GM19351 (cell line): Measurements from ENCODE around the gene PROX2.

Experiments
- ATAC-seq: cut with Tn5 transposase; IDR thresholded peaks from one replicate; pipeline ENCODE4 v1.9.1; 2021; ENCODE audit warnings: mild to moderate bottlenecking, moderate library complexity; ENCODE audit not compliant: unreplicated experiment

PROX2 gene

GRCh38 chr14:74909501-74909900 lies 33.6 kb upstream of the PROX2 start:
- ATAC-seq, result no peak

- no peak for ATAC-seq
These were observed 33.0 kb upstream of the PROX2 start for GRCh38 chr14:74908861-74909341.

DNA sequence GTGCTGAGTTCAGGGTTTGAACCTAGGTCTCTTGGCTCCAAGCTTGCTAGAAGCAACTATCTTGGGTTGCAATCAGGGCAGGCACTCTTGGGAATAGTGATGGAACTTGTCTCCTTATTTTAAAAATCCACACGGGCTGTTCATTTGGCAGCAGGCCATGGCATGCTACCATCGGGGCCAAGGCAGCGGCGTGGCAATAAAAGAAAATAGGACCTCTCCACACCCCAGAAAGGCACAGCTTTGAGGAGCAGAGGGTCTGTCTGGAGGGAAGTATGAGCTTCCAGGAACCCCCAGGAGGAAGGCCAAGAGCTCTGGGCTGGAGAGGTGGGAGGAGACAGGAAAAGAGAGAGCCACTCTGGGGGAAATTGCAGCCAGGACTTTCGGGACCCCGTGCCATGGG lies 31.8 kb upstream of the PROX2 start:
- no peak for ATAC-seq

DNA sequence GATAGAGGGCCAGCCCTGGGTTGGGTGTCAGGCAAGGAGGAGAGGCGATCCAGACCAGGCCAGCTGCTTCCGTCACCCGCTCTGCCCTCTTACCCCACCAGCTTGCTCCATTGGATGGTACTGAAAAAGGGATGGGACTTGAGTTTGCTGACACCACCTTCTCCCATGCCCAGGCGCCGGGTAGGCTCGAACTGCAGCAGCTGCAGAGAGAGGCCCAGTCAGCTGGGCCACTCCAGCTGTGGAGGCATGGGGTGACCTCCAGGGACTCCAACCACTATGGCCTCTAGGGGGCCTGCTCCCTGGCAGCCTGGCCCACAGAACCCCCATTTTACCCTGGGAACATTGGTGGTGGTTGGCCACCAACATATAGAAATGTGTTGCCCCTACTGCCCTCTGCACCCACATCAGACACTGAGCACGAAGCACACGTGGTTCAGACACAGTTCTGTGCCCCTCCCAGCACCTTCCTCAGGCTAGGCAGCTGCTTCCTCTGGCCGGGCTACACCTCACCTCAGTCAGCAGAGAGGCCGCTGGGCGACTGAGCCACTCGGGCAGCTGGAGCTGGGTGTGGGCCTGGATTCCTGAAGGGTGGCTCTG lies 31.1 kb upstream of the PROX2 start:
- ATAC-seq, result no peak

GRCh38 chr14:74905595-74906142 lies 29.7 kb upstream of the PROX2 start:
- ATAC-seq, result no peak

DNA sequence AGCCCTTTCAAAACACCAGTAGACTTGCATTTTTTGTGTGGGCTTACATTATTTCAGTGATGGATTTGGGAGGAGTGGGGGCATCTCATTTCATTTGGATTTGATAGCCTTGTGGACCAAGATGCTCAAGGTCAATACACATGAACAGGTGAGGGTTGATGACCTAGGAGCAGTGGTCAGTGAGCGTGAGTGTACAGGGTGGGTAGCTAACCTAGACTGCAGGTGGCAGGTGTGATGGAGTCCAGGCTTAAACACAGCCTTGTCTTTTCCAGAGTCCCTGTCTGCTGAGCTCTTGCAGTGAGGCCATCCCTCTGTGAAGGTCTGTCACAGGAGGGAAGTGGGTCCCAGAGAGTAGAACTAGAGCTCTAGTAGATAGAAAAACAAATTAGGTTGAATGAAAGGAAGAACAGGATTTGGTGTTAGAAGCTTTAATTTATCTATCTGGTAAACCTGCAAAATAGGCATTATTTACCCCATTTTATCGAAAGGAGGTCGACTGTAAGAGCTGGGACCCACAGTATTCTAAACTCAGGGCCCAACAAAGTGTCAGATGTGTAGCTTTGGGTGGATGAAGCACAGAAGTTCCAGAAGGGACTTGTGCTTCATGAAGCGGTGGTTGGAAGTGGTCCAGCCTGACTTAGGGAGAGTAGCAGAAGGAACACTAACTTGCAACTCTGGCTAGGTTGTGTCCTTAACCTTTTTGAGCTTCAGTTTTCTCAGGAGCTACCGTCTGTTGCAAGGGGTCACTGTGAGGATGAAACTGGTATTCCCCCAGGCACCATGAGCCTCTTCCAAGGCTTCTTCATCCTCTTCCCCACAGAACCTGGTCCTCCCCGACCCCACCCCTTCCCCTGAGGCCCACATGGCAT lies 28.9 kb upstream of the PROX2 start:
- no peak for ATAC-seq

- ATAC-seq, result no peak
These were observed 27.2 kb upstream of the PROX2 start for GRCh38 chr14:74902941-74903705.

- ATAC-seq, result no peak
These were observed 22.7 kb upstream of the PROX2 start for GRCh38 chr14:74898694-74899093.

DNA sequence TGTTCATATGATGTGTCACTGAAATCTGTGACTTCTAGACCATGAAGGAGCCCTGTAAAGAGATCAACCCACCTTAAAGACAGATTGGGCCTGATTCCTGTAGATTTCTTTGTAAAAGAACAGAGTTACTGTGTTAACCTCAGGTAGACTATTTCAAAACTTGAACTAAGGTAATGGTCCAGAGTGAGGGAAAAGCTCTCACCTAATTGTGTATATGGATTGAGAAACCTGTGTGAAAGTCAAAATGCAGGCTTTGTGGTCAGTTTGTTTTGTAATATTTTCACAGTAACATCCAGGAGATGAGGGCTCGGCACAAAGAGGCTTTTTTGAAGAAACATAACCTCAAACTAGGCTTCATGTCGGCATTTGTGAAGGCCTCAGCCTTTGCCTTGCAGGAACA lies 22.1 kb upstream of the PROX2 start:
- ATAC-seq, result no peak

DNA sequence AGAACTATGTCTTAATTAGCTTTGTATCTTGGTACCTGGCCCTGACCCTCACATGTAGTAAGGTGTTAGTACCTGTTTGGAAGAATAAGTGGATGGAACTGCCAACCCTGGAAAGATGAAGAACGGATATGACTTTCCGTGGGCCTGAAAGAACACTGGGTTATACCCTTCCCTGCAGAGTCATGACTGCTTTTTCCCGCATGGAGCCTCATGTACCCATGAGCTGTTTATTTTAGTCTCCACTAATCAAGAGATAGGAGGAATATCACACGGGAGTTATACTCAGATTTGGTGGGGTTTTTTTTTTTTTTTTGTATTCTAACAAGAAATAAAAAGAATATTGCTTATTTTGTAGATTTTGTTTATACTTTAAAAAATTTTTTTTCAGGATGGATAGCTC lies 21.7 kb upstream of the PROX2 start:
- no peak for ATAC-seq

GRCh38 chr14:74896400-74896799 lies 20.5 kb upstream of the PROX2 start:
- no peak for ATAC-seq

GRCh38 chr14:74893614-74894091 lies 17.7 kb upstream of the PROX2 start:
- peak; percentile 78 for ATAC-seq

GRCh38 chr14:74892745-74893144 lies 16.8 kb upstream of the PROX2 start:
- no peak for ATAC-seq

DNA sequence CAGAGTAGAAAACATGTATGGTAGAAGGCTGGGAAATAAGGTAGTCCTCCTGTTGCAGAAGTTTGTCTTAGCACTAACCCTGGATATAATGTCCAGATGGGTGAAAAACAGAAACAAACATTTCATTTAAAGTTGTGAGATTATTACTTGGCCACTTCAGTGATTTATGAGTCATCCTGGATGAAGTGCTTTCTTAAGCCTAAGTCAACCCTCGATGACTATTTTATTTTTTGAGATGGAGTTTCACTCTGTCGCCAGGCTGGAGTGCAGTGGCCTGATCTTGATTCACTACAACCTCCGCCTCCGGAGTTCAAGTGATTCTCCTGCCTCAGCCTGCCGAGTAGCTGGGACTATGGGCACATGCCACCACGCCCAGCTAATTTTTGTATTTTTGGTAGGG lies 15.9 kb upstream of the PROX2 start:
- ATAC-seq, result no peak

DNA sequence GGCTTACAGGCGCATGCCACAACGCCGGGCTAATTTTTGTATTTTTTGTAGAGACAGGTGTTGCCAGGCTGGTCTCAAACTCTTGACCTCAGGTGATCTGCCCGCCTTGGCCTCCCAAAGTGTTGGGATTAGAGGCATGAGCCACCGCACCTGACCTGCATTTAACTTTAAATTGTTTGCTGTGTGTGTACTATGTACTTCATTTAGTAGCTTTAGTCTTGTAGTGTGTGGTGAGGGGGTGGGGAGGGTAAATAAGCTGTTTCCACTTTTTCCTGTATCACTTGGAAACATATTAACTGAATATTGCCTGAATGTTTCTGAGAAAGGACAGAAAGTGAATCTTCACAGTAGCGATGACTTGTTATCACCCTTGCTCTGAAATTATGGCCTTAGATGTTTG lies 14.3 kb upstream of the PROX2 start:
- ATAC-seq, result no peak

DNA sequence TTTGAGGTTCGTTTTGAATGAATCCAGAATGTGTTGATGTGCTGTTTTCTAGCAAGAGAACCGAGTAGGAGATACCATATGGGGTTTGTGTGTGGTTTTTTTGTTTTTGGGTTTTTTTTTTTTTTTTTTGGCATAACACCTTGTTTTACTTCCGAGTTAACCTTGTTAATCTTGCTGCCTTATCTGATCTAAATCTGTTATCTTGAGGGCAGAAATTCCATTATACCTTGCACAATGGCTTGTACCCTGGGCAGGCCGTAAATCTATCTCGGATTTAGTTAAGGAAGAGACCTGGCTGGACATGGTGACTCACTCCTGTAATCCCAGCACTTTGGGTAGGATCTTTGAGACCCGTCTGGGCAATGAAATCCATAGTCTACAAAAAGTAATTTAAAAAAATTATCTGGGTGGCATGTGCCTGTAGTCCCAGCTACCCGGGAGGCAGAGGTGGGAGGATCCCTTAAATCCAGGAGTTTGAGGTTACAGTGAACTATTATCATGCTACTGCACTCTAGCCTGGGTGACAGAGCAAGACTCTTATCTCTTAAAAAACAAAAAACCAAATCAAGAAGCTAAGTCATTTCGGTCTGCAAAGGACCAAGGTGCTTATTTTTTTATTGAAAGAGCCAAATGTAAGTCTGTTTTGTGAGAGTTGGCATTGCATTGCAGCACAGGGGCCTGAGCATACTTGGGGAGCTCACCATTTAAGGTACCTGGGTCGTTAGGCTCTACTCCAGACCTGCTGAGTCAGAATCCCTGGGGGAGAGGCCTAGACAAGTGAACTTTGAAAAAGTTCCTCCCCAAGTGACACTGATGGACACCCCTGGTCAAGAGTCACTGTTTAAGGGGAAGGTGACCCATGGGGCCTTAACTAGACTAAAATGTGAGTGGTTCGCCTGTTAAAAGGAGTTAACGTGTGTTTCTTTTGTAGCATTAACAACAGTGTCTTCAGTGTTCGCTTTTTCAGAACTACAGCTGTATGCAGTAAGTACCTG lies 12.5 kb upstream of the PROX2 start:
- no peak for ATAC-seq

DNA sequence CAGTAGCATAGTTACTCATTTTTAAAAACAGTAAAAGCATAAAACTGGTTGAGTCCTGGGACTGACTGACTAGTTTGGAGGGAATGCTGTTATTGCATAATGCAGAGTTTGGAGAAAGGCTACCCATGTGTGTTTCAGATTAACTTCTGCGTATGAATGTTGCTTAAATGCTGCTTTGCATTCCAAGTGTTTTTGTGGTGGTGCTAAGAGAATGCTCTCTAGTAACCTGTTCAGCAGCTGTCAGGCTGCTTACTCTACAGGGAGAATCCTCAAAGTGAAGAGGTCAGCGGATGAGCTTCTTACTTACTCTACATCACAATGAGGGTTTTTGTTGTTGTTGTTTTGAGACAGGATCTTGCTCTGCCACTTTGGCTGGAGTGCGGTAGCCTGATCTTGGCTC lies 10.1 kb upstream of the PROX2 start:
- ATAC-seq, result no peak

- ATAC-seq, result peak; percentile 29
These were observed 6.4 kb upstream of the PROX2 start for GRCh38 chr14:74882103-74882920.

GRCh38 chr14:74881431-74882102 lies 5.6 kb upstream of the PROX2 start, which contains the start of gene DLST:
Gene DLST, plus strand, starts transcription at chr14:74881916. Its CDS starts 38 bp downstream, at chr14:74881954.
- peak; percentile 94 for ATAC-seq
